ENCODE measurements around the gene SLC6A14.

- TF ChIP-seq YY1 (IDR thresholded peaks at IDR 0.05; ENCODE audit: insufficient read depth, insufficient read length) (no peak), SUZ12 (IDR thresholded peaks at IDR 0.05; ENCODE audit: extremely low read depth, insufficient read depth, insufficient read length) (no peak)
Measured at GRCh38 chrX:116435597-116435996, 809 bp upstream of the SLC6A14 start.

All from NT2/D1 (cell line).